Measurements from ENCODE around the gene CLEC10A.

GRCh38 chr17:7124923-7125322, 44.9 kb upstream of the CLEC10A start:
- TF ChIP-seq CTCF (IDR thresholded peaks at IDR 0.05) = no peak
- no peak for TF ChIP-seq ZFX (IDR thresholded peaks at IDR 0.05; ENCODE audit: borderline replicate concordance)
